Liver (tissue), 9 donors: Measurements from ENCODE around the gene PANX1. TPM values are rescaled to one million over a fixed set of nuclear protein-coding genes. Genes with fewer than 3 reads are reported as not detected.

Experiments
- DNase-seq: peaks from one replicate; pipeline ENCODE4 v3.0.0-alpha.2; 2017; ENCODE audit warnings: low spot score
- H3K27ac ChIP-seq, 2 donors: one replicate each; pipeline ENCODE4 v1.7.0; 2013; ENCODE audit warnings: inconsistent platforms in 2 of 2, low read length in 2 of 2, control low read depth in 1 of 2, low read depth in 1 of 2, mild to moderate bottlenecking in 1 of 2
- H3K27me3 ChIP-seq, 4 donors: one replicate each; pipeline versions ENCODE4 v1.6.1 to v1.7.0; 2013; ENCODE audit warnings: low read length in 3 of 4, inconsistent platforms in 1 of 4, mild to moderate bottlenecking in 1 of 4, moderate library complexity in 1 of 4; ENCODE audit not compliant: control insufficient read depth in 4 of 4, insufficient read depth in 4 of 4
- H3K36me3 ChIP-seq, 4 donors: one replicate each; pipeline versions ENCODE4 v1.6.1 to v1.7.0; 2013; ENCODE audit warnings: low read length in 3 of 4, mild to moderate bottlenecking in 3 of 4, low read depth in 1 of 4, moderate library complexity in 1 of 4; ENCODE audit not compliant: control insufficient read depth in 4 of 4, insufficient read depth in 3 of 4
- H3K4me1 ChIP-seq, 4 donors: one replicate each; pipeline versions ENCODE4 v1.6.1 to v1.7.0; 2013; ENCODE audit warnings: low read length in 3 of 4, mild to moderate bottlenecking in 3 of 4, moderate library complexity in 1 of 4; ENCODE audit not compliant: control insufficient read depth in 4 of 4, insufficient read depth in 4 of 4
- H3K4me3 ChIP-seq, 3 donors: one replicate each; pipeline versions ENCODE4 v1.6.1 to v1.7.0; 2013; ENCODE audit warnings: low read length in 3 of 3, control low read depth in 1 of 3, low read depth in 1 of 3, mild to moderate bottlenecking in 1 of 3
- H3K9ac ChIP-seq, 2 donors: one replicate each; pipeline ENCODE4 v1.7.0; 2013; ENCODE audit warnings: low read length in 2 of 2, mild to moderate bottlenecking in 2 of 2, moderate library complexity in 2 of 2, control low read depth in 1 of 2, low read depth in 1 of 2
- H3K9me3 ChIP-seq, 4 donors: one replicate each; pipeline versions ENCODE4 v1.6.1 to v1.7.0; 2013; ENCODE audit warnings: low read length in 3 of 4; ENCODE audit not compliant: control insufficient read depth in 4 of 4
- ATF3 ChIP-seq: IDR thresholded peaks from 2 replicates; pipeline ENCODE4 v1.6.1; 2016; ENCODE audit warnings: antibody characterized with exemption
- CTCF ChIP-seq: fragments of 150-350 bp; IDR thresholded peaks from 2 replicates; pipeline ENCODE4 v1.5.1; 2017; ENCODE audit warnings: improper control_type of control experiment, low read depth, low read length; ENCODE audit not compliant: missing input control
- HNF4A ChIP-seq, 2 donors: conservative IDR thresholded peaks; 2 replicates each; pipeline ENCODE4 v1.6.1; 2016; ENCODE audit warnings: antibody characterized with exemption in 2 of 2, mild to moderate bottlenecking in 2 of 2
- HNF4G ChIP-seq: IDR thresholded peaks from 2 replicates; pipeline ENCODE4 v1.6.1; 2016; ENCODE audit warnings: antibody characterized with exemption
- NR2F2 ChIP-seq: IDR thresholded peaks from 2 replicates; pipeline ENCODE4 v1.6.1; 2016; ENCODE audit warnings: antibody characterized with exemption
- RAD21 ChIP-seq, 2 donors: IDR thresholded peaks; 2 replicates each; pipeline ENCODE4 v1.6.1; 2016; ENCODE audit warnings: antibody characterized with exemption in 2 of 2, mild to moderate bottlenecking in 2 of 2
- RXRA ChIP-seq, 2 donors: IDR thresholded peaks; 2 replicates each; pipeline ENCODE4 v1.6.1; 2017 to 2018; ENCODE audit warnings: antibody characterized with exemption in 2 of 2, mild to moderate bottlenecking in 1 of 2
- SP1 ChIP-seq: IDR thresholded peaks from 2 replicates; pipeline ENCODE4 v1.6.1; 2018; ENCODE audit warnings: antibody characterized with exemption, mild to moderate bottlenecking
- TAF1 ChIP-seq: conservative IDR thresholded peaks from 2 replicates; pipeline ENCODE4 v1.6.1; 2016; ENCODE audit warnings: antibody characterized with exemption, mild to moderate bottlenecking
- ZBTB33 ChIP-seq: IDR thresholded peaks from 2 replicates; pipeline ENCODE4 v1.6.1; 2016; ENCODE audit warnings: antibody characterized with exemption
- WGBS: extraction: QIAGEN DNeasy Blood & Tissue Kit; methylation state at CpG from one replicate; pipeline ENCODE4 v1.1.7; 2013; 5-methylcytosine and 5-hydroxymethylcytosine counted together
- polyA plus RNA-seq, 2 donors: library from polyadenylated mRNA; stranded (reverse) in 1 of 2; unstranded in 1 of 2; fragments of 200-250 nt in 1 of 2; fragments of >200 nt in 1 of 2; fragmentation: Nextera tagmentation in 1 of 2; extraction: Ambion mirVana in 1 of 2; gene quantifications; one replicate each; pipeline versions ENCODE4 v1.2.1 to v1.2.3, GENCODE V29; 2013 to 2015
- total RNA-seq, 2 donors: library from RNA; depleted of rRNA; stranded (reverse); fragments of >200 nt; gene quantifications; one replicate each; pipeline ENCODE4 v1.2.3, GENCODE V29; 2014
- donor health status: healthy.
- donor health status: healthy.
- donor health status: healthy.
- donor health status: healthy.
- donor health status: healthy.

PANX1 gene
- total and polyA plus RNA-seq, 4 donors, result 6.4 to 14.1 (median 8.4) TPM

- Histone ChIP-seq H3K9me3 (no peaks in the 10 kb centered on the region), H3K9ac (no peak overlapping the region), H3K27ac (no peak overlapping the region), H3K27me3 (no peaks in the 10 kb centered on the region), H3K36me3 (no peaks in the 10 kb centered on the region), H3K4me1 (peaks cover 4 to 57% (median 34%) of the 10 kb centered on the region in 4 donors), H3K4me3 (no peak overlapping the region)
- WGBS, result 91% methylated on average over 3 of the region's 3 CpGs
- no peak for TF ChIP-seq CTCF
- TF ChIP-seq TAF1, result no peak
- TF ChIP-seq NR2F2, result no peak
- TF ChIP-seq ZBTB33, result no peak
- no peak for TF ChIP-seq RXRA (IDR thresholded peaks at IDR 0.05)
- TF ChIP-seq ATF3, result no peak
- no peak for TF ChIP-seq SP1
- TF ChIP-seq RAD21 (IDR thresholded peaks at IDR 0.05), result no peak
- DNase-seq, result no peak
Measured at GRCh38 chr11:94150056-94150455, 21.4 kb downstream of the PANX1 start.

GRCh38 chr11:94150704-94151685 lies 22.4 kb downstream of the PANX1 start:
- Histone ChIP-seq H3K9me3 (no peaks in the 10 kb centered on the region), H3K4me3 (no peak overlapping the region), H3K9ac (no peak overlapping the region), H3K36me3 (no peaks in the 10 kb centered on the region), H3K4me1 (peaks cover 4 to 48% (median 27%) of the 10 kb centered on the region in 4 donors), H3K27me3 (no peaks in the 10 kb centered on the region), H3K27ac (peak overlapping the region in 1 of 2 donors; percentile 77)
- peak in 1 of 2 donors; percentile 33 for TF ChIP-seq HNF4A (conservative IDR thresholded peaks at IDR 0.05)
- no peak for TF ChIP-seq CTCF
- no peak for TF ChIP-seq HNF4G
- DNase-seq, result no peak
- 87% methylated on average over 4 of the region's 4 CpGs for WGBS
